ES-I3 (cell line): Measurements from ENCODE around the gene ABCA2.

Experiments used
- H3K36me3 ChIP-seq: 2 replicates; pipeline ENCODE4 v1.6.1; 2013; ENCODE audit warnings: mild to moderate bottlenecking, low read length, control low read depth, moderate library complexity; ENCODE audit not compliant: insufficient read depth
- H3K4me1 ChIP-seq: 2 replicates; pipeline ENCODE4 v1.6.1; 2013; ENCODE audit warnings: mild to moderate bottlenecking, control low read depth, low read length; ENCODE audit not compliant: insufficient read depth
- H3K9ac ChIP-seq: 2 replicates; pipeline ENCODE4 v1.6.1; 2013; ENCODE audit warnings: low read depth, mild to moderate bottlenecking, low read length, moderate library complexity
- H3K9me3 ChIP-seq: 2 replicates; pipeline ENCODE4 v1.6.1; 2013; ENCODE audit warnings: mild to moderate bottlenecking, low read length, moderate library complexity; ENCODE audit not compliant: control insufficient read depth, insufficient read depth

The ABCA2 gene

DNA sequence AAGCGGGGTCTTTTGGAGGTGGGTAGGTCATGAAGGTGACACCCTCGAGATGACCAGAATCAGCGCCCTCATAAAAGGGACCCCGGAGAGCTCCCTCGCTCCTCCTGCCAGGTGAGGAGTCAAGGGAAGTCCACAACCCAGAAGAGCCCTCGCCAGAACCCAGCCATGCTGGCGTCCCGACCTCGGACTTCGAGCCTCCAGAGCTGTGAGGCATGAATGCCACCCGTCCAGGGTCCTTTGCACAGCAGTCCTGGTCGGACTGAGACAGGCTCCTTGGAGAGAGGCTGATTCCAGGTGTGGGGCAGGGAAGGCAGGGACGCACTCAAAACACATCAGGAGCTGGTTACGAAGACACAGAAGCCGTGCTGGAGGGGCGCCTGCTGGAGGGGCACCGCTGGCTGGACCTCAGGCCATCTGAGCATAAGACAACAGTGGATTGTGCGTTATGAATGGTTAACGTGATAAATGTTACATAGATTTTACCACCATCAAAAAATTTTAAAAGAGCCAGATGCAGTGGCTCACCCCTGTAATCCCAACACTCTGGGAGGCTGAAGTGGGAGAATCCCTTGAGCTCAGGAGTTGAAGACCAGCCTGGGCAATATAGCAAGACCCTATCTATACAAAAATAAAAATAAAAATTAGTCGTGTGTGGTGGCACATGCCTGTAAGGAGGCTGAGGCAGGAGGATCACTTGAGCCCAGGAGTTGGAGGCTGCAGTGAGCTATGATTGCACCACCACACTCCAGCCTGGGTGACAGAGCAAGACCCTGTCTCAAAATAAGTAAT is 26.0 kb downstream of the ABCA2 start:
- no peak overlapping the region for H3K9ac ChIP-seq
- no peaks in the 10 kb centered on the region for H3K36me3 ChIP-seq
- H3K9me3 ChIP-seq = no peaks in the 10 kb centered on the region
- peaks cover 4% of the 10 kb centered on the region; the same call in 1 of the 2 replicates for H3K4me1 ChIP-seq

GRCh38 chr9:137000177-137000930 is 27.7 kb downstream of the ABCA2 start:
- H3K9me3 ChIP-seq = no peaks in the 10 kb centered on the region
- no peaks in the 10 kb centered on the region for H3K36me3 ChIP-seq
- peaks cover 4% of the 10 kb centered on the region; the same call in 1 of the 2 replicates for H3K4me1 ChIP-seq
- H3K9ac ChIP-seq = no peak overlapping the region

GRCh38 chr9:136997830-136998234 is 30.2 kb downstream of the ABCA2 start:
- no peak overlapping the region for H3K9ac ChIP-seq
- H3K36me3 ChIP-seq = no peaks in the 10 kb centered on the region
- peaks cover 4% of the 10 kb centered on the region; the same call in 1 of the 2 replicates for H3K4me1 ChIP-seq
- no peaks in the 10 kb centered on the region for H3K9me3 ChIP-seq

DNA sequence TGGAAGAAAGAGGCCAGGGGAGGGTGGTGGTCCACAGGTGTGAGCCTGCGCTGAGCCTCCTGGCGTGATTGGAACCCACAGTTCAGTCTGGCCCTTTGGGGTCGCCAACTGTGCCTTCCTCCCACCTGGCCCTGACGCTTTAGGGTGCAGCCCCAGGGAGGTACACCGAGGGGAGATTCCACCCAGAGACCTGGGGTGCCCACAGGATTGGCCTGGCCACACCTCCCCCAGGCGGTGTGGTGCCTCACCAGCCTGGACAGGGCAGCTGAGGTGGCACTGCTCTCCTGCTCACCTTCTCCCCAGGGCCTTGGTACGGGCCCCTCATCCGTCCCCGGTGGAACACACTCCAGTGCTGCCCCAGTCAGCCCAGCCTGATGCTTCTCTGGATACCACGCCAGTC is 30.7 kb downstream of the ABCA2 start:
- H3K9me3 ChIP-seq = no peaks in the 10 kb centered on the region
- no peaks in the 10 kb centered on the region for H3K36me3 ChIP-seq
- no peak overlapping the region for H3K9ac ChIP-seq
- H3K4me1 ChIP-seq = peaks cover 4% of the 10 kb centered on the region; the same call in 1 of the 2 replicates

- no peaks in the 10 kb centered on the region for H3K9me3 ChIP-seq
- no peaks in the 10 kb centered on the region for H3K36me3 ChIP-seq
- H3K4me1 ChIP-seq = peaks cover 4% of the 10 kb centered on the region; the same call in 1 of the 2 replicates
- peak within 1 kb of the TSS; percentile 7; the same call in 1 of the 2 replicates for H3K9ac ChIP-seq
Measured at GRCh38 chr9:136996361-136997292, 31.4 kb downstream of the ABCA2 start, which contains the start of gene CLIC3. CLIC3 (minus strand) TSS chr9:136996568; CDS start chr9:136996543, 25 bp downstream.

DNA sequence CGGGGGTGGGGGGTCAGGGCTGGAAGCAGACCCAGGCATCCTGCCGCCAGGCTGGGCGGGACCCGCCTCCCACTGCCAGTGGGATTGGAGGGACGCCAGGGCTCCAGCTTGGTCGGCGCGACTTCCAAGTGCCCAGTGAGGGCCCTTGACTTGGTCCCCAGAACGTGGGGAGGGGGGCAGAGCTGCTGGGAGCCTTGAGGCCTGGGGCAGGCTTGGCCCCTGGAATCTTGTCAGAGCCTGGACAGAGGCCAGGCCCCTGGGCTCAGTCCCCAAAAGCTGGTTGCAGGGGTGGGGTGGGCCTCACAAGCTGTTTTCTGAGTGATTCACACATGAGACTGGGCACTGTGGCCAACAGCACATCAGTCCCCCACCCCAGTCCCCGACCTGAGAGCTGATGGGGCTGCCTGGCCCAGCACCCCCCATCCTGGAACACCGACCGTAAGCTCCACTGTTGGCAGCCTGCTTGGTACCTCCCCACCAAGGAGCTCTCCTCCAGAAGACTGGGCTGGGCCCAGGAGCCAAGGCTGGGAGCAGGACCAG is 32.2 kb downstream of the ABCA2 start:
- no peaks in the 10 kb centered on the region for H3K9me3 ChIP-seq
- H3K4me1 ChIP-seq = peaks cover 4% of the 10 kb centered on the region; the same call in 1 of the 2 replicates
- H3K9ac ChIP-seq = no peak overlapping the region
- H3K36me3 ChIP-seq = no peaks in the 10 kb centered on the region

DNA sequence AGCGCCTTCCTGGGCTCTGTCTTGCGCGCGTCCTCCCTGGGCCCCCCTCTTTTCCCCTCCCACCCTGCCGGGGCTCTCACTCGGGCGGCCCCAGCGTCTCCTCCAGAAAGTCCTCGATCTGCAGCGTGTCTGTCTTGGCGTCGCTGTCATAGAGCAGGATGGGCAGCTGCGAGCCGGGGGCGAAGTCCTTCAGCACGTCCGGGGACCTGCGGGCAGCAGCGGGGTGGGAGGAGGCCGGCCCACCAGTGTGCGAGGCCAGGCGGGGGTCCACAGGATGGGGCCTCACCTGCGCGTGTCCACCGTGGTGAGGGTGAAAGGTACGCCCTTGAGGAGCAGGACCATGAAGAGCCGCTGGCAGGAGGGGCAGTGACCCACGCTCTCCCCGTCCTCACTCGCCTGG is 32.7 kb downstream of the ABCA2 start:
- Histone ChIP-seq H3K9ac (no peak overlapping the region; the same call in 1 of the 2 replicates), H3K9me3 (peaks cover 3% of the 10 kb centered on the region; the same call in 1 of the 2 replicates), H3K4me1 (peaks cover 4% of the 10 kb centered on the region; the same call in 1 of the 2 replicates), H3K36me3 (no peaks in the 10 kb centered on the region)

- H3K4me1 ChIP-seq = peaks cover 4% of the 10 kb centered on the region; the same call in 1 of the 2 replicates
- peaks cover 4% of the 10 kb centered on the region; the same call in 1 of the 2 replicates for H3K9me3 ChIP-seq
- no peaks in the 10 kb centered on the region for H3K36me3 ChIP-seq
- H3K9ac ChIP-seq = no peak overlapping the region; the same call in 1 of the 2 replicates
Measured at GRCh38 chr9:136994888-136995230, 33.2 kb downstream of the ABCA2 start.

- H3K36me3 ChIP-seq = no peaks in the 10 kb centered on the region
- peaks cover 4% of the 10 kb centered on the region; the same call in 1 of the 2 replicates for H3K4me1 ChIP-seq
- no peak overlapping the region; the same call in 1 of the 2 replicates for H3K9ac ChIP-seq
- H3K9me3 ChIP-seq = peaks cover 4% of the 10 kb centered on the region; the same call in 1 of the 2 replicates
Measured at GRCh38 chr9:136994180-136994887, 33.7 kb downstream of the ABCA2 start.

DNA sequence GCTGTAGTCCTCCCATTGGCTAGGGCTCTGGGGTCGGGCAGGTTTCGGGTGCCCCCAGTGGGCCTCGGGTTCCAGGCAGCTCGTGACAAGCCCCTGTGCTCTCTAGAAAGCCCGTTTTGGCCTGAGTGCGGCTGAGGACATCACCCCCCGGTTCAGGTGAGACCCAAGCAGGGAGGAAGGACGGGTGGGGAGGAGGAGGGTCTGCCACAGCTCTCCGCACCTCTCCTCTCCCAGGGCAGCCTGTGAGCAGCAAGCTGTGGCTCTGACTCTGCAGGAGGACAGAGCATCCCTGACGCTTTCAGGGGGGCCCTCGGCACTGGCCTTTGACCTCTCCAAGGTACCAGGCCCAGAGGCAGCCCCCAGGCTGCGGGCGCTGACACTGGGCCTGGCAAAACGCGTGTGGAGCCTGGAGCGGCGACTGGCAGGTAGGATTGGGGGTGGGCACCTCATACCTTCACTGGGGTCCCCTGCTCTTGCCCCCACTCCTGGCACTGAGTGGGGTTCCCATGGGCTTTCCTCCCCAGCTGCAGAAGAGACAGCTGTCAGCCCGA is 35.1 kb downstream of the ABCA2 start:
- Histone ChIP-seq H3K4me1 (peaks cover 4% of the 10 kb centered on the region; the same call in 1 of the 2 replicates), H3K9ac (peak overlapping the region; percentile 89)

GRCh38 chr9:136991993-136992818 is 35.8 kb downstream of the ABCA2 start, which contains the start of gene PAXX:
PAXX (plus strand) TSS chr9:136992422; CDS start chr9:136992444, 22 bp downstream.
- Histone ChIP-seq H3K9ac (peak within 1 kb of the TSS; percentile 89), H3K9me3 (peaks cover 4% of the 10 kb centered on the region; the same call in 1 of the 2 replicates), H3K4me1 (peaks cover 2% of the 10 kb centered on the region; the same call in 1 of the 2 replicates), H3K36me3 (no peaks in the 10 kb centered on the region)

More for the DNA sequence above, 35.1 kb downstream of the ABCA2 start:
- no peaks in the 10 kb centered on the region for H3K36me3 ChIP-seq
- peaks cover 4% of the 10 kb centered on the region; the same call in 1 of the 2 replicates for H3K9me3 ChIP-seq
